WI38 (cell line): ENCODE measurements around the gene RRAGD.

Experiments
- H3K4me3 ChIP-seq: 2 replicates; pipeline ENCODE4 v1.5.1; 2011; ENCODE audit warnings: low read depth, mild to moderate bottlenecking, control low read depth, low read length
- TF ChIP-seq, protein P1 (sequence below): IDR thresholded peaks from 2 replicates; pipeline ENCODE4 v1.5.1; 2012; ENCODE audit warnings: low read depth, mild to moderate bottlenecking, control low read depth, low read length

RRAGD gene

DNA sequence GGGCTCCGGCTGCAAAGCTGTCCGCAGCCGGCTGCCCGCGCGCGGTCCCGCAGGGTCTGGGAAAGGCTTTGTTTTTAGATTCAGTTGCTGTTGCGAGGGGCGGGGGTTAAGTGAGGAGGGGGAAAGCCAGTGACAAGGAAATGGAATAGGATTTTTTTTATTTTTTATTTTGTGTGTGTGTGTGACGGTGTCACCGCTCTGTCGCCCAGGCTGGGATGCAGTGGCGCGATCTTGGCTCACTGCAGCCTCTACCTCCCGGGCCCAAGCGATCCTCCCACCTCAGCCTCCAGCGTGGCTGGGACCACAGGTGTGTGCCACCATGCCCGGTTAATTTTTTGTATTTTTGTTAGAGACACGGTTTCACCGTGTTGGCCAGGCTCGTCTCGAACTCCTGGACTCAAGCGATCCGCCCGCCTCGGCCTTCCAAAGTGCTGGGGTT, 58.9 kb downstream of the RRAGD start:
- TF ChIP-seq, protein P1, sequence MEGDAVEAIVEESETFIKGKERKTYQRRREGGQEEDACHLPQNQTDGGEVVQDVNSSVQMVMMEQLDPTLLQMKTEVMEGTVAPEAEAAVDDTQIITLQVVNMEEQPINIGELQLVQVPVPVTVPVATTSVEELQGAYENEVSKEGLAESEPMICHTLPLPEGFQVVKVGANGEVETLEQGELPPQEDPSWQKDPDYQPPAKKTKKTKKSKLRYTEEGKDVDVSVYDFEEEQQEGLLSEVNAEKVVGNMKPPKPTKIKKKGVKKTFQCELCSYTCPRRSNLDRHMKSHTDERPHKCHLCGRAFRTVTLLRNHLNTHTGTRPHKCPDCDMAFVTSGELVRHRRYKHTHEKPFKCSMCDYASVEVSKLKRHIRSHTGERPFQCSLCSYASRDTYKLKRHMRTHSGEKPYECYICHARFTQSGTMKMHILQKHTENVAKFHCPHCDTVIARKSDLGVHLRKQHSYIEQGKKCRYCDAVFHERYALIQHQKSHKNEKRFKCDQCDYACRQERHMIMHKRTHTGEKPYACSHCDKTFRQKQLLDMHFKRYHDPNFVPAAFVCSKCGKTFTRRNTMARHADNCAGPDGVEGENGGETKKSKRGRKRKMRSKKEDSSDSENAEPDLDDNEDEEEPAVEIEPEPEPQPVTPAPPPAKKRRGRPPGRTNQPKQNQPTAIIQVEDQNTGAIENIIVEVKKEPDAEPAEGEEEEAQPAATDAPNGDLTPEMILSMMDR = no peak
- peak overlapping the region; percentile 66 for H3K4me3 ChIP-seq

DNA sequence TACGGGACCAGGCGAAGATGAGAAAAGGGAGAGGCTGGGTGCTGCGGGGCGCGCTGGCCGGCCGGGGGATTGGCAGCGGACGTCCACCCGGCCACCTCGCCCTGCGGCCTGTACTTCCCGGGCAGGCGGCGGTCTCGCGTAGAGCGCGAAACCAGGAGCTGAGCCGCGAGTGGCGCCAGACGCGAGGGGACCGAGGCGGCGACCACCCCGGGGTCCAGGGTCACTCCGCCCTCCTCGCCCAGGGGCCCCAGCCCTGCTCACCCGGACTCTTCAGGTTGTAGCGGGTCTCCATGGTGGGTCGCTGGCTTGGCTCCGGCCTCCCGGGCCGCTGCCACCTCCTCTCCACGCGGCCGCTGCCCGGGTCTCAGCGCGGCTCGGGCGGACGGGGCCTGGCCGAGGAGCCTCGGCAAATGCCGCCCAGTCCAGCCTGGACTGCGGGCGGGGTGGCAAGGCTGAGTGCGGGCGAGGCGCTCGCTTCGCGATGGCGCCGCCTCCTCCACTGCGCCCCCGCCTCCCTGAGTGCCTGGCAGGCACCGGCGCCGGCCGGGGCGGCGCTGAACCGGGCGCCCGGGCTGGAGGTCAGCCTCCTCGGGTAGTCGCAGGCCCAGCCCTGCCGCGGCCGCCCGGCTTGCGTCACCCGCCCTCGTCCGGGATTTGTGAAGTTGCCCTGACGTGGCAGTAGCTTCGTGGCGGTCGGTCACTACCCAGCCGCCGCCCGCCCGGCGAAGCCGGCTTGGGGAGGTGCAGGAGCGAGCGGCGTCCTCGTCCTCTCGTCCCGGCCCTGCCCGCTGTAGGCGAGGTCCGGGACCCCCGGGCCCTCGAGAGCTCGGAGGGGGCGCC, 59.6 kb downstream of the RRAGD start, which contains the start of gene UBE2J1:
UBE2J1 (minus strand) TSS at position 445 of the 840 bp plus-strand sequence; CDS start at position 292, 153 bp downstream.
- TF ChIP-seq, protein P1 = no peak
- peak within 1 kb of the TSS; percentile 66 for H3K4me3 ChIP-seq

DNA sequence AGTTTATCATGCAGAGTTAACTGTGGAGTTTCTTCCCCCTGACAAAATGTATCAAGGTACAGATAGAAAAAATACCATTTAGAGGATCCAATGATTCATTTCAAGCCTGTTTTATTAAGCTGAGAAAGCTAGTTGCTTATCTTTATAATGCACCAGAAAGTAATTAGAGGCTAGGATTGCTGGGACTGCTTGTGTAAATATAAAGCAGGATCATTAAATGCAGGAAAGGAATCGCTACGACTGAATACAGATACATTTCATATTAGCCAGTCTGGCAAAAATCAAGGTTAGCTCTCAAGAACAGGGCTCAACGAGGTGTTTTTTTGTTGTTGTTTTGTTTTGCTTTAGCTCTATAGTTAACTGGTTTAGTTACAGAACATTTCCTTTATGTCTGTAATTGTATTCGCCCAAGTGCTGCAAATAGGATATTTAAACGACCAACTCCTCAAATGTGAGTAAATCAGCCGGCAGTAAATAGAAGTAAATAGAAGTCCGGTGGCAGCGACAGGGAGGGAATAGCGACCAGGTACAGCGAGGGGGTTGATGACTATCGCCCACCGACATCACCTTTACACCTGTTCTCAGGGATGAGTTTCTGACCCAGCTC, 60.3 kb downstream of the RRAGD start:
- TF ChIP-seq, protein P1 = no peak
- H3K4me3 ChIP-seq = peak overlapping the region; percentile 66

DNA sequence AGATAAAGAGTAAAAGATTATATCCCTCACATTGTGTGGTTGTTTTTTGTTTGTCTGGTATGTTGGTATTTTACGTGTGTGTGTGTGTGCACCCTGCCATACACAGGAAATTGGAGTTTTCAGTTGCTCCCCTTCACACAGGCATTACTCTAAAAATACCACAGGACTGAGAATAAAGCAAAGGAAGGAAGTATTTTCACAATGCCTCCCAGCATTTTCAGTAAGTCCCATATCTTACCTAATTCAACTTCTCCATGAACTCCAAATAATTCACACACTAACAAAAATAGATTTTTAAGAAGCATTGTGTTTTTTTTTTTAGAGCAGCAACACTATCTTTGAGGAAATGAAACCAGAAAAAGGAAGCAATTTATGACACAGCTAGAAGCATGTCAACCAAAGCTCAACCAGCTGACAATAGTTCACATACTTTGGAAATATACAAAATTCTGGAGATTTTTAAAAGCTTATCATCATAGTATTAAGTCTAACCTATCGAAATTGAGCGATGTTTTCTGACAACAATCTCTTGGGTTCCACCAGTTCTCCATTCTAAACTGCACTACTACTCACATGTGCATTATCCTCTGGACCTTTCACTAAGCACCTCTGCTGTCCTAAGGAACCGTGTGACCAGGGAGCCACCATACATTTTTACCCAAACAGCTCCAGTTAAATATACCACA, 61.6 kb downstream of the RRAGD start:
- TF ChIP-seq, protein P1 = no peak
- H3K4me3 ChIP-seq = peak overlapping the region; percentile 66

DNA sequence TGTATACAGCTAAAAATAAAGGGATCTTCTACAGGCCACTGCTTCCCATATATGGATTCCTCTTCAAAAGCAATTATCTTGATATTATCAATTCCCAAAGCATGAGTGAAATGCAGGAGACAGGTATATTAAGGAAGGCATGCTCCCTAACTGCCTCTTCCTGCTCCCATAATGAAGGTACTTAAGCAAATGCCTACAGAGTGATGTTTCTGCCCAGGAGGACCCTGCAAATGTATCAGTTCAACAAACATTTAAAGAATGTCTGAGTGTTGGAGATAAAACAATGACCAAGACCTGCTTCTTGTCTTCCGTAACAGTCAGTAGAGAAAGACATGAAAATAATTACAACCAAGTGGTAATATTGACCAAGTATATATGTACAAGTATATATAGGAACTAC, 63.7 kb downstream of the RRAGD start:
- no peak overlapping the region for H3K4me3 ChIP-seq
- TF ChIP-seq, protein P1 = no peak

DNA sequence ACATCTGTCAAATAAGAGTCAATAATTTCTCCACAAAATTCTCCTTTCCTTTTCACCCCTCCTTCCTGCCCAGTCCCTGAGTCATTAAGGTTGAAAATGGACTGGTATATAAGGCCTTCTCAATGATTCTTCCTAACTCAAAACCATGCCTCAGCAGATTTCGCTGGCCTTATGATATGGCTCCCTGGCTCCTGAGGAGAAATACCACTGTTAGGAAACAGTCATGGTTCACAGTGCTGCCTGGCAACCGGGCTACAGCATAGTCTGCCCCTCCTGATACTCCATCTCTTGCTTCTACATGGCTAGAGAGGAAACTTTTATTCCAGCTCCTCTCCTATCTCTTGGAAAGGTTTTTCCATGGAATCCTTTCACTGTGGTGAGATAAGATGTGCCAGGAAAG, 64.2 kb downstream of the RRAGD start:
- TF ChIP-seq, protein P1 = no peak
- H3K4me3 ChIP-seq = no peak overlapping the region
